BJ (cell line): ENCODE data around the gene PAM16. TPM values are rescaled to one million over a fixed set of nuclear protein-coding genes. Genes with fewer than 3 reads are reported as not detected.

Experiments
- CTCF ChIA-PET: fragments of 350-600 bp; formaldehyde crosslinking; extraction: SDS; loops from one replicate; lab custom pipeline; 2021; ENCODE audit warnings: antibody characterized with exemption, inconsistent platforms; lab: Yijun Ruan, JAX
- POLR2A ChIA-PET: fragments of 300-600 bp; sonication (Branson Sonifier 250); formaldehyde crosslinking; extraction: SDS; loops from one replicate; lab custom pipeline; 2021; ENCODE audit warnings: antibody characterized with exemption; lab: Charles Lee
- DNase-seq: peaks from one replicate; pipeline ENCODE4 v3.0.0-alpha.2; 2011; ENCODE audit warnings: low read depth
- H3K27me3 ChIP-seq: 2 replicates; pipeline ENCODE4 v1.6.0; 2011; ENCODE audit warnings: low read length; ENCODE audit not compliant: control insufficient read depth, insufficient read depth
- H3K36me3 ChIP-seq: 2 replicates; pipeline ENCODE4 v1.5.1; 2011; ENCODE audit warnings: low read length; ENCODE audit not compliant: control insufficient read depth, insufficient read depth
- H3K4me3 ChIP-seq: 2 replicates; pipeline ENCODE4 v1.5.1; 2011; ENCODE audit warnings: low read depth, mild to moderate bottlenecking, control low read depth, low read length
- polyA plus RNA-seq: library from polyadenylated mRNA; depleted of rRNA; stranded (reverse); fragments of >200 nt; gene quantifications from 2 replicates; pipeline ENCODE4 v1.2.3, GENCODE V29; 2011
- TF ChIP-seq, protein P1 (sequence below): IDR thresholded peaks from 2 replicates; pipeline ENCODE4 v1.5.1; 2011; ENCODE audit warnings: low read depth, mild to moderate bottlenecking, control low read depth, inconsistent platforms, low read length, moderate library complexity; ENCODE audit not compliant: insufficient read depth

PAM16 gene
- polyA plus RNA-seq, 1 experiment, result 44.2 TPM

DNA sequence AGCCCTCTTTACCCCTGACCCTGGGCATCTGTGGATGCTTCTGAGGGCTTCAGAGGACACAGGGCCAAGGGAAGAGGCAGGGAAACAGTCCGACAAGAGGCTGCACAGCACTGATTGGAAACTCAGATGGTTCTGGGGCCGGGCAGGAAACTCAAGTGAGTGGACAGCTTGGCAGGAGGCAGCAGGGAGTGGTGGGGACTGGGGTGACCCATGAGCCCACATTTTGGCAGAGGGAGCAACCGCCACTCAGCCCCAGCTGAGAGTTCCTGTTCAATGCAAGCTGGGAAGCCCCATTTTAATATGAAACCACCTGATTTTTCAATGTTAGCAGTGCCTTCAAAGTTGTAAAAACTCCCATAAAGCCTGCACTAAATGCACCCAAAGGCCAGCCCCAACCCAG lies 19.0 kb upstream of the PAM16 start:
- ChIA-PET POLR2A (no interaction called here), CTCF (interaction anchor here (0.6 to 8.4 kb wide), 6 partner anchors 11 to 96 kb away, joined by 3 to 86 read pairs (median 10); no protein-coding TSS in a partner anchor)
- Histone ChIP-seq H3K27me3 (no peaks in the 10 kb centered on the region), H3K4me3 (no peak overlapping the region), H3K36me3 (peaks cover 2% of the 10 kb centered on the region; the same call in 1 of the 2 replicates)
- TF ChIP-seq, protein P1, sequence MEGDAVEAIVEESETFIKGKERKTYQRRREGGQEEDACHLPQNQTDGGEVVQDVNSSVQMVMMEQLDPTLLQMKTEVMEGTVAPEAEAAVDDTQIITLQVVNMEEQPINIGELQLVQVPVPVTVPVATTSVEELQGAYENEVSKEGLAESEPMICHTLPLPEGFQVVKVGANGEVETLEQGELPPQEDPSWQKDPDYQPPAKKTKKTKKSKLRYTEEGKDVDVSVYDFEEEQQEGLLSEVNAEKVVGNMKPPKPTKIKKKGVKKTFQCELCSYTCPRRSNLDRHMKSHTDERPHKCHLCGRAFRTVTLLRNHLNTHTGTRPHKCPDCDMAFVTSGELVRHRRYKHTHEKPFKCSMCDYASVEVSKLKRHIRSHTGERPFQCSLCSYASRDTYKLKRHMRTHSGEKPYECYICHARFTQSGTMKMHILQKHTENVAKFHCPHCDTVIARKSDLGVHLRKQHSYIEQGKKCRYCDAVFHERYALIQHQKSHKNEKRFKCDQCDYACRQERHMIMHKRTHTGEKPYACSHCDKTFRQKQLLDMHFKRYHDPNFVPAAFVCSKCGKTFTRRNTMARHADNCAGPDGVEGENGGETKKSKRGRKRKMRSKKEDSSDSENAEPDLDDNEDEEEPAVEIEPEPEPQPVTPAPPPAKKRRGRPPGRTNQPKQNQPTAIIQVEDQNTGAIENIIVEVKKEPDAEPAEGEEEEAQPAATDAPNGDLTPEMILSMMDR, result no peak
- no peak for DNase-seq

DNA sequence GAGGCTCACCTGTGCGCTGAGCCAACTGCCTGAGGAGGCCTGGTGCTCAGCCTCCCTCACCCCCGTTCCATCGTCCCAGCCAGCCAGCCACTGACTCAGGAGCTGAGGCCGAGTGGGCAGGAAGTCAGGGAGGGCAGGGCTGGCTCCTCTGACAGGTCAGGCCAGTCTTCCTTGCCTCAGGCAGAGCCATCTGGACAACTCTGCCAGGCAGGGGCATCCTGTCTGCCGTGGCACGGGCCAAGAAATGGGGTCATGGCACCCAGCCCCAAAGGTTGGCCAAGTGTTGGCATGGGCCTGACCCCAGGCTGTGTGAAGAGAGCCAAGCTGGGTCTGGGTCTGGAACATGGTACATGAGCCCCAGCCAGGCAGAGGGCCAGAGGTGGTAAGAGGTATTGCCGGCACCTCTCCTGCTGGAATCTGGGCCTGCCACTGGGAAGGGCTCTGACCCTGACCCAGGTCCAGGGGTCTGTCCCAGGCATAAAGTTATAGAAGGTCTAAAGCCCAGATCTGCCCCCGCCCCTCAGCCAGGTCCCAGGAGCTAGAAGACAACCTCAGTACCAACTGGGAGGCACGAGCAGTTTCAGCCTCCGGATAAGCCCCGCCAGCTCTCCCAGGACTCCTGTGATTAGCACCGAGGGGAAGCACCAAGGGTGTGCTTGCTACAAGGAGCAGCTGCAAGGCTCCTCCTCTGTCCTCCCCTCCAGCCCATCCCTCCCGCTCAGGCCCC lies 18.0 kb upstream of the PAM16 start:
- DNase-seq, result no peak
- H3K36me3 ChIP-seq, result no peaks in the 10 kb centered on the region
- POLR2A ChIA-PET, result interaction anchor here (1.4 kb wide), 1 partner anchor 10 kb away, joined by 3 read pairs; no protein-coding TSS in a partner anchor
- CTCF ChIA-PET, result interaction anchor here (0.6 to 8.4 kb wide), 8 partner anchors 10 to 116 kb away, joined by 3 to 86 read pairs (median 5); partner anchors contain the start of gene PAM16
- TF ChIP-seq, protein P1, result no peak
- H3K4me3 ChIP-seq, result no peak overlapping the region
- no peaks in the 10 kb centered on the region for H3K27me3 ChIP-seq

DNA sequence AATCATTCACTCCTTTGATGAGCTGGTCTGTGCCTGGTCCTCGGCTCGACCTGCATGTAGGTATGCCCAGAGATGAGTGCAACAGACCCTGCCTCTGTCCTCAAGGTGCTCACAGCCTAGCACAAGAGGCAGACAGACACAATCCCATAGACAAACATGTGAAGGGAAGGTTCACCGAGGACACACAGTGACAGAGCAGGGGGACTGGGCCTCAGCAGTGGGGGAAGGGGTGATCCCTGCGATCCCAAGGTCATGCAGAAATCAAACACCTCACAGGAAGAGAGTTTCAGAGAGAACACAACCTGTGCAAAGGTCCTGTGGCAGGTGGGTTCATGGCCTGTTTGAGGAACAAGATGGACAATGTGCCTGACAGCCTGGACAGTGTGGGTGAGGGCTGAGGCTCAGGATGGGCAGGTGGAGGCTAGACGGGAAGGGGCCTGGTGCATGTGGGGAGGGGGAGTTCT lies 16.3 kb upstream of the PAM16 start:
- Histone ChIP-seq H3K36me3 (no peaks in the 10 kb centered on the region), H3K27me3 (no peaks in the 10 kb centered on the region), H3K4me3 (no peak overlapping the region)
- no peak for DNase-seq
- TF ChIP-seq, protein P1, result no peak
- POLR2A ChIA-PET, result no interaction called here
- CTCF ChIA-PET, result interaction anchor here (5.5 to 8.4 kb wide), 2 partner anchors 8 to 36 kb away, joined by 35 to 86 read pairs; no protein-coding TSS in a partner anchor

DNA sequence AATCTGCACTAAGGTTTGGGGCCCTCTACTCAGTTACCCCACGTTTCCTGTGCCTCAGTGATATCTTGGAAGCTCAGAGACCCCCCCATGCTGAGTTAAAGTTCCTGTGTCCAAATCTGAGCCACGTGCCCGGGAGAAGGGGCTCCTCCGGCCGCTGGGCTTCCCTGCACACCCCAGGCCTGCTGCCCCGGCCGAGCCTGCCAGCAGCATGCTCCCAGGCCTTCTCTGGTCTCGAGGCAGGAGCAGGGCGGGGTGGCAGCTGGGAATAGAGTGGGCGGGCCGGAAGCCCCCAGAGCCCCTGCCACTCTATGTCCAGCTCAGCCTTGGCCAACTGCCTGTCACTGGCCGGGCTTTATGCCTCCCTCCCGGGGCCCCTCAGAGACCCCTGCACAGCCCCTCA lies 14.9 kb upstream of the PAM16 start:
- POLR2A ChIA-PET, result no interaction called here
- no peak overlapping the region for H3K4me3 ChIP-seq
- no peak for DNase-seq
- CTCF ChIA-PET, result interaction anchor here (8.4 kb wide), 1 partner anchor 37 kb away, joined by 86 read pairs; no protein-coding TSS in a partner anchor
- TF ChIP-seq, protein P1, result no peak
- H3K27me3 ChIP-seq, result no peaks in the 10 kb centered on the region
- H3K36me3 ChIP-seq, result peaks cover 4% of the 10 kb centered on the region

DNA sequence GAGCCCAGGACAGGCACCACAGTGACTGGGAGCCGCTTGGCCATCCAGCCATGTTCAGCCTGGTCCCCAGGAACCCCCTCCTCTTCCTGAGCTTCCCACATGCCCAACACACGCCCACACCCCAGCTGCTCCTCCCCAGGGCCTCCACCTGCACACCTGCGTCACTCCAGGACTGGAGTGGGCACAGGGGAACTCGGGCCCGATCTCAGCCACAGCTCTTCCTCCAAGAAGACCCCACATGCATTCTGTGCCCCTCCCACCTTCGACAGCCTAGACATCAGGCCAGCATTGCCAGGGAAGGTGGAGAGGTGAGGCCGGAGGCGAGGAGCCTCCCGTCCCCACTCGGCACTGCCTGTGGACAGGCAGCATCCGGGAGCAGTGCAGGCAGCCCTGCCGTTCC lies 14.5 kb upstream of the PAM16 start:
- DNase-seq, result no peak
- POLR2A ChIA-PET, result no interaction called here
- CTCF ChIA-PET, result interaction anchor here (1.3 to 8.4 kb wide), 2 partner anchors 21 to 37 kb away, joined by 3 to 86 read pairs; no protein-coding TSS in a partner anchor

More for the DNA sequence above, 14.5 kb upstream of the PAM16 start:
- H3K36me3 ChIP-seq, result peaks cover 5% of the 10 kb centered on the region
- H3K27me3 ChIP-seq, result no peaks in the 10 kb centered on the region
- TF ChIP-seq, protein P1, result no peak
- H3K4me3 ChIP-seq, result no peak overlapping the region
